IPS-18c (cell line): ENCODE data around the gene KCNA2.

ENCODE experiments used
- H3K4me3 ChIP-seq: 2 replicates; pipeline ENCODE4 v1.7.0; 2013; ENCODE audit warnings: low read depth, mild to moderate bottlenecking, low read length, moderate library complexity; ENCODE audit not compliant: insufficient read depth
- H3K9me3 ChIP-seq: one replicate; pipeline ENCODE4 v1.6.1; 2013; ENCODE audit warnings: mild to moderate bottlenecking, low read length, moderate library complexity; ENCODE audit not compliant: control insufficient read depth, insufficient read depth

KCNA2 gene

DNA sequence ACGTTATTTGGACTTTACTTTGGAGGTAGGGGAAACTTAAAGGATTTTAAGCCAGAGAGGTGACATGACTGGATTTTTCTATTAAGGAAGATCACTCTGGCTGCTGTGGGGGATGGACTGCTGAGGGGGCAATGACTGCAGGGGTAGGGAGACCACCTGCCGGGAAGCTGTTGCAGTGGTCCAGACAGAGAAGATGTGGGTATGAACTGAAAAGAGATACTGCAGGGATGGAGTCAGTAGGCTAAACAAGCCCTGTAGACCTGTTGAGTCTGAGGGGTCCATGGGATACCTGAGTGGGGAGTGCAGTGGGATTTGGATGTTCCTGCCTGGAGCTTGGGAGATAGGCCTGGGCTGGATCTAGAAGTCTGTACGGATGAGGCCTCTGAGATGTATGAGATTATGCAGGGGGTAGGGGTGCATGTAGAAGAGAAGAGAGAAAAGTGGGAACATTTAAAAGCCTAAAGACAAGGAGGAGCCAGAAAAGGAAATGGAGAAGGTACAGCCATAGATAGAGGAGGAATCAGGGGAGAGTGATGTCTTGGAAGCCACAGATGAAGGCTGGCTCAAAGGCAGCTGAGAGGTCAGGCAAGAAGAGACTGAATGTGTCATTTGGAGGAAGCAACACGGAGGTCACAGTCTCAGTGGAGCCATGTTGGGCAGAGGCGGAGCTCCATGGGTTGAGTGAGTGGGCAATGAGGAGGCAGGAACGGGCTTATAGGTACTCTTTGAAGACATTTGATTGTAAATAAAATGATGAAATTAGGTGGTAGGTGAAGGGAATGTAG lies 25.9 kb upstream of the KCNA2 start:
- Histone ChIP-seq H3K4me3 (no peak overlapping the region), H3K9me3 (no peaks in the 10 kb centered on the region)

DNA sequence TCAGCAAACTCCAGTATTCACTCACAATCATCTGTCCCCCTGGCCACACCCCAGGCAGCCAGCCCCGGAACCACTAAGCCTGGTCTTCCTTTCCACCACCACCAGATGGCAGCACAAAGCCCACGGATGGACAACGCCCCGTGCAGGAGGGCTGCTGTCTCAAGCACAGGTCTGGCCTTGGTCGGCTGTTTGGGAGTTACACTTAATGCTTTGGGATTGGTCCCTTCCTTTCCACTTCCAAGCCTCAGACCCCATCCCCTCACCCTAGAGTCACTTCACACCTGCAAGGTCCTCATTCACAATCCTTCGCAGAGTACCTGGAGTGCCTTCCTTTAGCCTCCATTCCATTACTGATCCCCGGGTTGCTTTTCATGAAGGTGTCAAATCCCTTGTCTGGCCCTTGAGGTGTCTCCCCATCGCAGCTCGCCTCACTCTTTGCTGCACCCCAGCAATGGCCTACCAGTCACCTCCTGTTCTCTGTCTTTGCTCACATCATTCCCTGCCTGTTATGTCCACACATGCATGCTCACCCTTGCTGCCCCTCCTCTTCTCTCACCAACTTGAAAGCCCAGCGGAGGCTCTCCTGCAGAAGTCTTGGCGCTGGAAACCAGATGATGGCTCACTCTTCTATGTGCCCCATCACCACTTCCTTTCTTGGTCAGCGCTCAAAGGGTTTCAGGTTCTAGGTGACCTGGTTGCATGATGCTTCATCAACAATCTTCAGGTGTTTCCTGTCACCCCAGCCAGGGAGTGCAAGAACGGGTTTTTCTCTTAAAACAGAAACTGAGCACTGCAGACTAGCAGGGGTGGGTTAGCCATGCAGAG lies 24.9 kb upstream of the KCNA2 start:
- H3K9me3 ChIP-seq = no peaks in the 10 kb centered on the region

DNA sequence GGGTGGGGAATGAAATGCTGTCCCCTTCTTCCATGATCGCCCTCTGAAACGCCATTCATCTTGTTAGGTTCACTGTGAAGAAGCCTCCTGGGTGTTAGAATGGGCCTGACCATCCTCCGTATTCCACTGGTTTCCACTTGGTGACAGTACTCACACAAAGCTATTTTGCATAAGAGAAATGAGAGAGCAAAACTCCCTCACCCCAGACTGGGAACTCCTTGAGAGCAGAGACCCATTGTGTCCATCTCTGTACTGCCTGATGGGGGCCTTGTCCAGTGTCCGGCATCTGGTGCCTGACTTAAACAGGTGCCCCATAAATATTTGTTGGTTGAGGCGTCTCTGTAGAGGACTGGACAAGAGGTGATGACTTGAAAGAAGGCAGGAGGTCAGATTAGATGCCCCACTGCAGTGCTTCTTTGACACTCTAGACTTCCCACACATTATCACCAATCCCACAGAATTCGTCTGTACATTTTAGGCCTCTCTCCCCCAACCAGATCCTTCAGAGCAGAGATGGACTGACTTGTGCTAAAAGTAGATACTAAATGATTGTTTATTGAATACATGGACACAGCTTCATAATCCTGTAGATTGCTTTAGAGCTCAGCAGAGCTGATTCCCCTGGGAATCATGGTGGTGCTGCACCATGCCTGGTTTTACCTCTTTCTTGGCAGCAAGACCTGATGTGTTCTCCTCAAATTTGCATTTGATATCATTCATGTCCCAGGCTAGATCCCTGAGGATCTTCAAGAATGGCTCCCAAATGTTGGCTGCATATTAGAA lies 22.4 kb upstream of the KCNA2 start:
- no peak overlapping the region for H3K4me3 ChIP-seq
- no peaks in the 10 kb centered on the region for H3K9me3 ChIP-seq

More for the DNA sequence above, 24.9 kb upstream of the KCNA2 start:
- no peak overlapping the region for H3K4me3 ChIP-seq

DNA sequence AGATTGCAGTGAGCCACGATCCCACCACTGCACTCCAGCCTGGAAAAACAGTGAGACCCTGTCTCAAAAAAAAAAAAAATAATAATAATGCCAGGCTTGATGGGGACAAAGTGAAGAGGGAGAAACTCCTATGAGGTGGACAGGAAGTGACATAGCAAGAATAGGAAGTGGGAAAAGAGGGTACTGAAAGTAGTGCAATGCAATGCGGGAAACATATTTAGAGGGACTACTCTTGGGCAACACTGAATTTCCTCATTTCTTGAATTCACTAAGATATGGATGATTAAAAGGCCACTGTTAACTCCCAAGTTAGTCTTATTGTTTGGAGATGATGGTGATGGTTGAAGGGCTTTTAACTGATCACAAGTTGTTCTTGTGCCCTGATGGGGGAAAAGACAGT lies 21.6 kb upstream of the KCNA2 start:
- Histone ChIP-seq H3K4me3 (no peak overlapping the region), H3K9me3 (no peaks in the 10 kb centered on the region)

DNA sequence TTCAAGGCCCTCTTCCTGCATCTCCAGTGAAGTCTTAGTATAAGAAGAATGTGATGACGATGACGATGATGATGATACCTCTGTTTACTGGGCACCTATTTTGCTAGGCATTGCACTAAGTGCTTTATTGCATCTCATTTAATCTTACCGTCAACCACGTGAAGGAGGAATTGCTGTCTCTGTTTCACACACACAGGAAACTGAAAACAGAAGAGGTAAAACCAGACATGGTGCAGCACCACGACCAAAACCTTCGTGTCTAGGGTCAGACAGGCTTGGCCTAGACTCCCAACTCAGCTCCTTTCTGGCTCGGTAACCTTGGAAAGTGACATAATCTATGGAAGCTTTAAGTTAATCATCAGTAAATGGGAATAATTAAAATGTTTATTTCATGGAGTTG lies 20.7 kb upstream of the KCNA2 start:
- Histone ChIP-seq H3K9me3 (no peaks in the 10 kb centered on the region), H3K4me3 (no peak overlapping the region)

DNA sequence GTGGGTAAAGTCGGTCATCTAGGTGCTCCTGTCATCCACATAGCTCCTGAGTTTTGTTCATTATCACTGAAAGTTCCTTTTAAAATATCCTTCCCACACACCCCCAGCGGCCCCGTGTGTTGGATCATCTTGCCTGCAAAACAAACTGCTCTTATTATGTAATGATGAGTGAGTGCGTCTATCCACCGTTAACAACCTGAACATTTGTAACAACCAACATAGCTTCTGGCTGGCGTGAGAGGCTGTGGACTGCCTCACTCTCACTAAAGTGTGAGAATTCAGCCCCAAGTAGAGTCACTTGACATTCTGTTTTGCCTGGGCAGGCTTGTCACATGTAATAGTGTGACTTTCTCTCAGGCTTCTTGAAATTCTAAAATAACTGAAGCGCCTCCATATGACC lies 14.5 kb upstream of the KCNA2 start:
- H3K9me3 ChIP-seq = peaks cover 3% of the 10 kb centered on the region
- no peak overlapping the region for H3K4me3 ChIP-seq

DNA sequence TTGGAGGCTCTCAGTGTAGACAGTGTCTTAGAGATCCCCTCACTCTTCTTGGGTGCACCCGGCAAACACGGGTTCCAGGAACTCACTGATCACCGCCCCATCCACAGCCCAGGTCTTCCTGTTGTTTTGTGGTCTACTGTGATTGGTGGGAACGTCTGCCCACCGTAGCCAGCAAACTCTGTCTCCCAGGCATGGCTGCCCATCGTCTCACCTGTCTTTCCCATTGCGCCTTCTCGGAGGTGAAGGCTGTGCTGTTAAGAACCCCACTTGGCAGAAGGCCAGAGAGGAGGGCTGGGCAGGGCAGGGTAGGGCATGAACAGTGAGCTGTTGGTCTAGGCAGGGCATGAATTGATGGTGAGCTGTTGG lies 14.1 kb upstream of the KCNA2 start:
- Histone ChIP-seq H3K4me3 (no peak overlapping the region), H3K9me3 (peaks cover 3% of the 10 kb centered on the region)

DNA sequence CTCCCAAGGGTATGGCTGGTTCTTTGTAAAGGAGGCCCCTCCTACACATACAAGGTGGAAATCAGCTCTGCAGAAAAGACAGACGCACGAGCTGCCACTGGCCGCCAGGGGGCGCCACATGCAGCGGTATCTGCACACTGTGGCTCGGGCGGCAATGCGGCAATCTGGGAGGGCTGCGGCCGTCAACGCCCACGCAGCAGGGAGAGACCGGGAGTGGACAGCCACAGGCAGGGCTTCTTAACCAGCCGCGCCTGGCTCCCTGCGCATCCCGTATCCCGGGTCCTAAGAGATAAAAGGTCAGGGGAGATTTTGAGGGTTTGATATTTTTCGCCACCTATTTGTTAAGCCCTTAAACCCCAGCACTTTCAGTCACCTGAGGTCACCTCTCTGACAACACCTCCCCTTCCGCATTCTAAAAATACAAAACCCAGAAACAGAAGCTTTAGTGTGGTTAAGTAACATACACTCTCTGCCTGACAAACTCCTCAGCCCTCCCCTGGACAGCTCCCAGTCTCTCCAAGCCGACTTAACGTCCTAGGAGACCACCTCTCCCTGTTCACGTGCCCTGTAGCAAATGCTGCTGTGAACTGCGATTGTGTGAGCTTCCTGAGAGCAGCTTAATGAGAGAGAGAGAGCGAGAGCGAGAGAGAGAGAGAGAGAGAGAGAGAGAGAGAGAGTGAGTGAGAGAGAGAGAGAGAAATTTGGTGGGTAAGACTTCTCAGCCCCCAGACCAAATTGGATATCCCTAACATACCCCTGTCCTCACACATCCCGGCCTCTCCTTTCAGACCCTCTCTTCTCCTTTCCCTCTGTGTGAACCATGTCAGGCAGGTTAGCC lies 13.5 kb upstream of the KCNA2 start:
- peaks cover 3% of the 10 kb centered on the region for H3K9me3 ChIP-seq
- peak overlapping the region; percentile 17; the same call in 1 of the 2 replicates for H3K4me3 ChIP-seq

DNA sequence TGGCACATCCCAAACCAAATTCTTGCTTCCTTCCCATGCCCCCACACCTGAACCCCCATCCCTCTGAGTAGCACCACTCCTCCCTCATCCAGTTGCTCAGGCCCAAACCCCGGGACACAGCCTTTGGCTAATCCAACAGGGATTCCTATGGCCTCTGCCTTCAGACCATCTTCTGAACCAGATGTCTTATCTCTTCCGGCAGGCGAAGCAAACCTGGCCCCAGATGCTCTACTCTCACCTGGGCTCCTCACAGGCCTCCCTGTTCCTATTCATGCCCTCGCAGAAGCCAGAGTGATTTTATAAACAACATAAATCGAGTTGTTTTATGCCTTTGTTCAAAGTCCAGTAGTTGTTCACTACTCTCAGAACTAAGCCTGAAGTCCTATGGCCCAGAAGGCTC lies 12.5 kb upstream of the KCNA2 start:
- Histone ChIP-seq H3K9me3 (peaks cover 3% of the 10 kb centered on the region), H3K4me3 (no peak overlapping the region)

DNA sequence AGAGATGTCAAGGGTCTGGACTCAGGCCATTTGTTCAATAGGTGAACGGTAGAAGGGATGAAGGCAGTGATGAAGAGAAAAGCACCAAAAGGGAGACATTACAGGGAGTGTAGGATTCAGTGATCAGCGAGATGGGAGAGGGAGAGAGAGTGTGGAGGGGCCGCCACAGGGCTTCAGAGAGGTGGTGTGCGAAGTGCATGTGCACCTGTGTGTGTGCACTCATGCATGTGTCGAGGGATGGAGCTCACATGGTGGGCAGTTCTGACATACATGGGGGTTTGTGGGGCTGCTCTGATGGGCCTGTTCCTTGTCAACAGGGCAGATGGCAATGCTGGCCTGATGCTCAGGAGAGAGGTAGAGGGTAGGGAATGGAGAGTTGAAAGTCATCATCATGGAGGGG lies 11.4 kb upstream of the KCNA2 start:
- H3K9me3 ChIP-seq = peaks cover 3% of the 10 kb centered on the region
- no peak overlapping the region for H3K4me3 ChIP-seq

DNA sequence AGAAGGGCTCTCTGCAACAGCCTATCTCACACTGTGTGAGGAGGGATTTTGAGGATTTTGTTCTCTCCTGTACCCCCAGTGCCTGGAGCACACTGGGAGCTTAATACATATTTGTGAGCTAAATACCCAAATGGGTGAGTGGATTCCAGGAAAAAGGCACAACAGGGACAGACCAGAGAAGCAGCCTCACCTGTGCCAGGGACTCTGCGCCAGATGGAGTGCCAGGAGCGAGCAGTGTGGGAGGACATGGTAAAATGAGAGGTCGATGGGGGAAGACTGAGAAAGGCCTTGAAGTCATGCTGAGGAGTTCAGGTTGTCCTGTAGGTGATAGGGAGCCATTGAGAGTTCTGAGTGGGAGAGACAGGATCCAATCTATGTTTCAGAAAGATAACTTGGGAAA lies 11.0 kb upstream of the KCNA2 start:
- Histone ChIP-seq H3K9me3 (peaks cover 3% of the 10 kb centered on the region), H3K4me3 (no peak overlapping the region)

DNA sequence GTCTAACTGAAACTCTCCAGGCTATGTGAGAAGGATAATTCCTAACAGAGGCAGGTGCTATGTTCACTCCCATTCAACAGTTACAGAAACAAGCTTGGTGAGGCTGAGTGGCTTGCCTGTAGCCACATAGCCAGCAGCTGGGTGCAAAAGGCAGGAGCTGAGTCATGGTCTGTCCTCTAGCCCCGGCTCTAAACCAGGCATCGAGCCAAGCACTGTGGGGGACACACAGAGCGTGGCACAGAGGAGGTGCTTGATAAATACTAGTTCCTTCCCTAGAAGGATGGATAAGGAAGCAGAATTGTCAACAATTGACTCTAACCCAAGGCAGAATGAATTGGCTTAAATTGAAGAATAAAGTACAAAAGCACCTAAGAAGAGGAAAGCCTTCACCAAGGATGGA lies 10.4 kb upstream of the KCNA2 start:
- Histone ChIP-seq H3K4me3 (no peak overlapping the region), H3K9me3 (peaks cover 3% of the 10 kb centered on the region)

DNA sequence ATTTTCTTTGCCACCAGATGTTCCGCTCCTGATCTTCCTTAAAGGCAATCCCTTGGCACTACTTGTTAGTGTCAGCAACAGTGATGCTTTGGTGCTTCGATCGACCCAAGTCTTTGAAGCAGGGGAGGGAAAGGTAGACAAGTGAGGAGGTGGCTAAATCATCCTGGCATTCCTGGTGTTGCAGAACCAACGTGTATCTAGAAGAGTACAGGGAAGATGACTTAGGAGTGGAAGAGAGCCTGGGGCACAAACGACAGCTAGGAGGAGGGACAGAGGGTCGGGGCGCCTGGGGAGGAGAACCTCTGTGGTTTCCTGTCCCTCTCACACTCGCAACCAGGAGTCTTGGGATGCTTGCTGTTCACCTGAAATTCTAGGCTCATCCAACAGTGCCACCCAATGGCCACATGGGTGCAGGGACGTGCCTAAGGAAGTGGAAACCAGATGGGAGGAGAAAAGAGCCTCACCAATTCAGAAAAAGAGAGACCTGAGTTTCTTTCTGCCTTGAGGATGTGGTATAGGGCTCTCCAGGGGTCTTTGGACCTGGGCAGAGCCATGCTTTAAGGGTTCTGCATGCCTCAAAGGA lies 9.5 kb upstream of the KCNA2 start:
- peaks cover 3% of the 10 kb centered on the region for H3K9me3 ChIP-seq
- no peak overlapping the region for H3K4me3 ChIP-seq

DNA sequence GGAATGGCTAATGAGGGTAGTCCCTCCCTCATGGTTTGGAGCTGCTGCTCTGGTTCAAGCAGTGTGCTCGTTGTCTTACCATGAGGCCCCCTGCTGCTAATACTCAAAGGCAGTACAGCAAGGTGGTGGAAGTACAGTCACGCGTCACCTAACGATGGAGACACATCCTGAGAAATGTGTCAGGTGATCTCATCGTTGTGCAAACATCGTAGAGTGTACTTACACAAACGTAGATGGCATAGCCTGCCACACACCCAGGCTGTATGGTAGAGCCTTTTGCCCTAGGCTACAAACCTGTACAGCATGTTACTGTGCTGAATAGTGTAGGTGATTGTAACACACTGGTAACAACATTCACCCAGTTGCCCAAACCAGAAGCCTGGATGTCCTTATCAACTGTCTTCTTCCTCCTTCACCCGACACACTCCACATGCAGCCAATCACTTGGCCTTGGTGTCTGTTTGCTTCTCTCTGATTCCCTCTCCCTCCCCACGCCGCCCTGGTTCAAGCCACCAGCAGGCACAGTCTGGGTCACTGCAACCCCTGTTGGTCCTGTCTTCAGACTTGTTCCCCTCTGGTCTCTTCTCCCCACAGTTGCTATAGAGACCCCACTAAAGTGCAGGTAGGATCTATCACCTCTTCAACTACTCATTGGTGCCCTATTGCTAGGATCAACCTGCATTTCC lies 6.0 kb upstream of the KCNA2 start:
- H3K9me3 ChIP-seq = peaks cover 3% of the 10 kb centered on the region
- H3K4me3 ChIP-seq = no peak overlapping the region

DNA sequence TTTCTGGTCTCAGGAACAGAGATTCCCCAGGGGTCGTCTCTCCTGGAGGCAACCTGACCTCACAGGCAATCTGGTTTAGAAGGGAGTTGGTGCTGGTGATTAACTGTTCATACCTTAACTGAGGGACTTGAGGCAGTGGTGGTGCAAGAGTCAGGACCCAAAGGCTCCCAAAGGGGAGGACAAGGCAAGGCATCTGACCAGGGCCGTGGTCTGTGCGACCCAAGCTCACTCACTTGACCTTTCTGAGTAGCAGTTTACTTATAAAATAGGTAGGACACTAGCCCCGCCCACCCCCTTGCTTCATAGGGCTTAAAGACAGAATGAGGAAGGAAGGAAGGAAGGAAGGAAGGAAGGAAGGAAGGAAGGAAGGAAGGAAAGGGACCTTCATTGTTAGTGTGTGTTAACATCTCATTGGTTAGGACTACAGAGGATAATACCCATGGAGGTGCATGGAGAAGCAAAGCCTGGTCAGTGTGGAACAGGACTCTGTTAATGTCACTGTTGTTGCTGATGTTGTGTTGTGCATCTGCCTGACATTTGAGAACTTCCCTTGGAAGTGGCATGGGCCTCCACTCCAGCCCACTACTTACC lies 4.6 kb upstream of the KCNA2 start:
- no peaks in the 10 kb centered on the region for H3K9me3 ChIP-seq
- H3K4me3 ChIP-seq = no peak overlapping the region

DNA sequence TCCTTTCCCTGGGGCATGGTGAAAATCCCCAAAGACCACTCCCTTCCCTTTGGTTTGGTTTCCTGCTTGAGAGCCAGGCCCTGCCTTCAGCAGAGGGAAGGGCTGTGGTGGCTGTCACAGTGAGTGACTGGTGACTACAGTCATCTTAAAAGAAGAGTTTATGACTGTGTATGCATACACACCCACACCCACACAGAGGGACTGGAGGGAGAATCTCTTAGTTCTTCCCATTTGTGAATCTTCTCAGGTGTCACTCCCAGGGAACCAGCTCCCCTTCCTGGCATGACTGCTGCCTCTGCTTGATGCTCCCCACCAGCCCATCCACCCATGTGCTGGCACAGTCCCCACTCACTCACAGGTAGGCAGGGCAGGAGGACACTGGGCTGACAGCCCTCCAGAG lies 3.9 kb upstream of the KCNA2 start:
- no peak overlapping the region for H3K4me3 ChIP-seq
- H3K9me3 ChIP-seq = no peaks in the 10 kb centered on the region
